ENCODE results near the gene PACRG.

PACRG gene

GRCh38 chr6:163185744-163186143 is 458.0 kb downstream of the PACRG start:
- no peak for DNase-seq

DNA sequence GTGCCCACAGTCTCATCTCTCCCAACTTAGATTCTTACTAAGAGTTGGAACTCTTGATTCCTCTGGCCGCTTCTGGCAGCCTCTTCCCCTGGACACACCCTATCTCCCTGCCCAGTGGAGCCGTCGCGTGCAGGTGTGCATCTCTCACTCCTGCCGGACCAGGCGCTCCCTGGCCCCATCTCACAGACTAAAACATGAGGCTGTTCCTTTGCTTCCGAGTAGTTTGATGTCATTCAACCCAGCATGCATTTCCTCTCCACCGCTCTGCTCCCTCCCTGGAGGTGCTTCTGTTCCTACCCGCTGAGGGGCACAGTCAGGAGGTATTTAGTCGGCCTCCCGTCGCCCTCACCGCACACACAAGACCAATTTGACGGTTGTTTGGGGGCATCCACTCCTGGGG is 458.8 kb downstream of the PACRG start:
- DNase-seq: no peak

DNA sequence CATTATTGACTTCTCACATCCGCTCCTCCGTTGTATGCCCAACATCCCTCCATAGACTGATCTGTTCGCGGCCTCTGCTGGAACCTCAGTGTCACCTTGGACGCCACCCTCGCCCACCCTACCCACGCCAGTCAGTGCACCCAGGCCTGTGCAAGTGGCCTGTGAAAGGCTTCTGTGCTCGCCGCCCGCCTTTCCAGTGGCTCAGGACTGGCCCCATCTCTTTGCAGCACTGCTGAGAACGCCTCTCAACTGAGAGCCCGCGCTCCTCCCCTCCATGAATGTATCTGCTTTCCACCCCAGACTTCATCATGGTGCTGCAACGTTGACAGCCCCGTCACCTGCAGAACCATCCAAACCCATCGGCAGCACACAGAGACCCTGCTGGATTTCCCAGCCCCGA is 459.4 kb downstream of the PACRG start:
- DNase-seq: no peak

GRCh38 chr6:163187606-163188005 is 459.8 kb downstream of the PACRG start:
- DNase-seq: no peak

DNA sequence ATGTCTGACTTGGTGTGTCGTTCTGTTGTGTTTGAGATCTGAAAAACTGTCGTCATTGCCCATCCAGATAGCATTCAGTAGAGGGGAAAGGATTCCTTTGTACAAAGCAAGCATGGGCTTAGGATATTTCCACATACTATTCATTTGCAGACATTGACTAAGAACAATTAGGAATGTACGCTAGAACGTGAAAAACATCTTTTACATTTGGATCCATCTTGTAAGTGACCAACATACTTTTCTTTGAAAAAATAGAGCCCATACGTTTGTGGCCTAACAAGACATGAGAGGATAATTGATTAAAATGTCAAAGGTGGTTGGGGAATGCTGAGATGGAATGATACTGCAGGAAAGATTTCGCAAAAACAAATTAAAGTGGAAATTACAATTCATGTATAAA is 461.0 kb downstream of the PACRG start:
- DNase-seq: no peak

GRCh38 chr6:163189609-163190008 is 461.8 kb downstream of the PACRG start:
- DNase-seq: no peak

- DNase-seq: no peak
Observed at GRCh38 chr6:163190786-163191185, 463.0 kb downstream of the PACRG start.

DNA sequence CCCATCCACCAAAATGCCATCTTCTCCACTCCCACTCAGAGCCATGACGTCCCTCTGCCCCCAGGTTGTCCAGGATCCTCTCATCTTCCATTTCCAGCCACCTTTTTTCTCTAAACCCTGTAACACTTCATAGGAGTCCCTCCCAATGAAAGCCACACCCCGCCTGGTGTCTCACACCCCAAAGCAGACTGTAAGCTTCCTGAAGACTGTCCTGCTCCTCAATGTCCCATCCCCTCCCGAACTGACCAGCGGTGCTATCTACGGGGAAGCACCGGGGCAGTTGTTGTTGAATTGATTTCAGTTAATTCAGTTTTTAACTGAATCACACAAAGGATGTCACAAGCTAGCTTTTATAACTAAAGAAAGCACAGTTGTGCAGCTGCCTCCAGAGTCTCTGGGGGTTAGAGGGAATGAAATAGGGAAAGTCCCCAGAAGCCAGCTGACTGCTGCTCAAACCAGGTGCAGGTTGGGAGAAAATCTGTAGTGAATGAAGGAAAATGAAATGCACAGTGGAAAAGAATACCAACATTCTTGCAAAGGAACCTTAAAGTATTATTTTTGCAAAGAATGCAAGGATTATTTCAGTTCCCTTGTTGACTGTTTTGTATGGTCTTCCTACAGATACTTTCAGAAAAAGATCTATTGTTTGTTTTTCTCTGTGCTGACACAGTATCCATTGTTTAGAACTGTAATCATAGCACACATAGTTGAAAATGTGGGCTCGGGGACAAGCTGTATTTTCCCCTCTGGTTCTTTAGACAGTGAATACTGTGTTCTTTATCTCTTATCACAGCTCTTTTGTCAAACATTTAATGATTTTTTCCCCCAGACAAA is 464.1 kb downstream of the PACRG start:
- no peak for DNase-seq

GRCh38 chr6:163192591-163192990 is 464.8 kb downstream of the PACRG start:
- no peak for DNase-seq

DNA sequence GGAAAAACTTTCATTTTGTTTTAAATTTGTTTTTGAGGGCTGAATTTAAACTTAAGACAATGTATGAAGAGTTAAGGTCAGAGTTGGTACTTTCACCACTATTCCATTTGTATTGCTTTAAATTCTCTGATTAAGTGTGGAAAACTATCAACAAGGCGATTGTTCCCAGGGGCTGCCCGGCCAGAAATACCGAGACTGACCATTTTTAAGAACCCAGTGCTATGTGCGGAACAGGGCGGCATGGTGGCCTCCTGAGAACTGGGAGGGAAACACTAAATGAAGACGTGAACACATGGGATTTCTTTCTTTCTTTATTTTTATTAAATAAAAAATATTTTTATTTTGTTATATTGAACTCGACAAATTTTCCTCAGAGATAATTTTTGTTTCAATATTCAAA is 465.6 kb downstream of the PACRG start:
- DNase-seq: no peak

DNA sequence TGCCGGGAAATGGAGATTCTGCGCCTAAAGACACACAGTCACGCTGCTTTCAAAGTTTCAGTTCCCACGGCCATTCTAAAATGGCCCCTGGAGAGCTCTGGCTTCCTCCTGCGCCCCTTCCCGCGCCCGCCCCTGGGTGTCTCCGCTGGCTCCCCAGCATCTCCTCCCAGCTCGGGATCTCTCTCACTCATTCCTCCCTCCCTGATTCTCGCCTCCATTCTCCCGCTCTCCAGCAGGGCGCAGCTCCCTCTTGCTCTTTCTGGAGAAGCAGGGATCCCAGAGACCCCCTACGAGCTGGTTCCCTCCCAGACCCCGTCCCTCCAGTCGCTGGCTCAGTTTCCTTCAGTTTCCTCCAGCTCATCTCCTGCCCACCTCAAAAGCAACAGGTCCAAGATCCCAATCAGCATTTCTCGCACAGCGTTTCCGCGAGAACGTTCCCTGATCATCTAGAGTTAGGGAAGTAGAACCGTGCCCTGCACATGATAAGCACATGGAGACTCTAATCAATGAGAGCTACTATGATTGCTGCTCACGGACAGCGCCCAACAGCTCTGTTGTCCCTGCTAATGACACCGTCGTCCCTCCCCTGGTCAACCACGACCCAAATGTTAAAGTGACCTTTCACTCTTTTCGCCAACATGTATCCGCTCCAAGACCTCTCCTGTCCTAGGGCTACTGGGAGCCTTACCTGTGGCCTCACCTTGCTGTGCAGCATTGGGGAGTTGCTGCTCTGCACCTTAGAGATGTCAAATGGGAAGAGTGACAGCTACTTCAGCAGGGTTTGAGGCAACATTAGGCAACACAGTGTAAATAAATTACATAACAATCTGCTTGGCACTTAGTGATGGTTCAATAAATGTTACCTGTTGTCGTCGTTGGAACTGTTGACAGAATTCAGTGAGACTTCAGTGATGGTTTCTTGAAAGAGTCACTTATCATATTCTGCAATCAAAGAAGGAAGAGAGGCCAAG is 468.2 kb downstream of the PACRG start:
- no peak for DNase-seq

DNA sequence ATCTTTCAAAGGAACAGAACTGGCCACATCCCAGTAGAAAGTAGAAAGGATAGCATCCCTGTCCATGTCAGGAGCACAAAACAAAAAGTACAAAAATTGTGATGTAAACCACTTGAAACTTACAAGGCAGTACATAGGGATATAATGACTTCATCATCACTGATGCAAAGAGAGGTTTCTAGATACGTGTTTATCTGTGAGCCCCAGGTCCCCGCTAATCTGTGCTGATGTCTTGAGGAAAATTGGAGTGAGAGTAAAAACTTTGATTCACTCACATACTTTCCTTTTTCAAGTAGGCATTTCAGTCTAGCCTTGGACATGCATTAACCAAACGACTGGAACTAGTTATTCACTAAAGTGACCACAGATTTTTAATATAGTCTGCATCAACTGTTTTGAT is 470.1 kb downstream of the PACRG start:
- DNase-seq: no peak

DNA sequence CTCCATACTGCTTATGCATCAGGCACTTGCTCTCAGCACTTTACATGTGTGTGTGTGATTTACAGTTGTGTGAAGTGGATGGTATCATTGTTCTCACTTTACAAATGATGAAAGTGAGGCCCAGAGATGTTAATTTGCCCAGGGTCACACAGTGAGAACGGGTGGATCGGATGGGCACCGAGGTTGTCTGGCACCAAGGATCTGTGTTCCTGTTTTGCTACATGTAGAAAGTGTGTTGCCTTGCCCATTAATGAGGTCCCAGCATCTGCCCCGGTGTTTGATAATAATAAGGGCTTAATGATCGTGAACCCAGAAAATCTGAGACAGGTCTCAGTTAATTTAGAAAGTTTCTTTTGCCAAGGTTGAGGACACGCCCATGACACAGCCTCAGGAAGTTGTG is 470.6 kb downstream of the PACRG start:
- no peak for DNase-seq

DNA sequence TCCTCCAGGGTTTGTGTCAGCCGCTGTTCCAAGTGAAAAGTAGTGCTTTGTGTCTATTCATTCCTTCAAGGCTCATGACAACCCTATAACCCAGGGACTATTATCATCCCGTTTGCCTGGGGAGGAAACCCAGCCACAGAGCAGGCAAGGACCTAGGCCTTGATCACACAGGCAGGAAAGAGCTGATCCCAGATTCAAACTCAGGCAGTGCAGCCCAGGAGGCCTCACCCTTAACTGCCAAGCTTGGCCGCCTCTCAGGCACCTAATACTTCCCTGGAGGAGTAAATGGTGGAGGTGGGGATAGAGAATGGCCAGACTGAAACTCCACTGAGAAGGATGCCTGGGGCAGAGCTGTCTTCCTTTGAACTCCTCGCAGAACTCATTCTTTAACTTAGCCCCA is 471.6 kb downstream of the PACRG start:
- DNase-seq: no peak

DNA sequence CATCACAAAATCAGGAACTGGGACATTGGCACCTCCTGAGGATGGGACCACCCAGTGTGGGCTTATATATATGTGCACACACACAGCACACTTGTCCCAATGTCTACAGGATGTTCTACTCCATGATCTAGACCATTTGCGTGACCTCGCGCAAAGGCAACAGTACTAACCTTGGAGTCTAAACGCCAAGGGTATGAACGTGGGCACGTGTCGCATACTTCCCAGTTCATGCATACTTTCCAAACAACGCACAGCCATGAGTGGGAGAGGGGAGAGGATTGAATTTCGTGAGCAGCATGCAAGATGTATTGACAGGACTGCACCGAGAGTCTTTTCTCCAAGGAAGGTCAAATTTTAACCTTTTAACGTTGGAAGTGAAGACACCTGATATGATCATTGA is 472.5 kb downstream of the PACRG start:
- no peak for DNase-seq

DNA sequence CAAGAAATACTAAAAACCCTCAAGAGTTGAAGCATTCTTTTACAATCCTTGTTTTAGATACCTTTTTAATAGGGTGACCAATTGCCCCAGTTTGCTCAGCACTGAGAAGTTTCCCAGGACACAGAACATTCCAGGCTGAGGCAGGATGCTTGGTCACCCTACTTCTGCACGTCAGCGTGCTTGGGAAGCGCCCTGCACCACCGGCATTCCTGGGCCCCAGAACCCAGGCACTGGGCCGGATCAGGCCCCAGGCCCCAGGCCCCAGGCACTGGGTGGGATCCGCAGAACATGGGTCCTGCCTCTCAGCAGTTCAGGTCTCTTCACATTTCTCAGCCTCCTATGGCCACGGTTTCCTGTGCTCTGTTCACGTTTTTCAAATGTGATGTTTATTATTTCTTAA is 472.9 kb downstream of the PACRG start:
- no peak for DNase-seq

- no peak for DNase-seq
Observed at GRCh38 chr6:163201855-163202254, 474.1 kb downstream of the PACRG start.

- no peak for DNase-seq
Observed at GRCh38 chr6:163206196-163206595, 478.4 kb downstream of the PACRG start.

- no peak for DNase-seq
Observed at GRCh38 chr6:163207431-163208383, 479.9 kb downstream of the PACRG start.

- no peak for DNase-seq
Observed at GRCh38 chr6:163209005-163209404, 481.2 kb downstream of the PACRG start.

DNA sequence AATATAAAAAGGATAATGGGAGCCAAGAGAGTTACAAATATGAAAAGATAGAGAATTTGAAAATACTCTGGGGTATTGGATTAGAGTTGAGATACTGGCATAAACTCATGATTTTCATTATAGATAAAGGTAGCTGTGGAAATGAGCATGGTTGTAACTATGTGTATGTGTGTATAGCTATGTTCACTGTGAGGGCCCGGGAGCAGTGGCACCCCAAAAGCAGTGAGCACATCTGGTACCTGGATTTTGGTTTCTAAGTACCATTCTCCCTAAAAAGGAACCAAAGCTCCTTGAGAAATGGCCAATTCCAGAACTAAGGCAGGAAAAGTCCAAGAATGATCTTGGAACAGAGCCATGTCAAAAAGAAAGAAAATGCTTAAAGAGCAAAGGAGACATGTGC is 484.3 kb downstream of the PACRG start:
- no peak for DNase-seq

DNA sequence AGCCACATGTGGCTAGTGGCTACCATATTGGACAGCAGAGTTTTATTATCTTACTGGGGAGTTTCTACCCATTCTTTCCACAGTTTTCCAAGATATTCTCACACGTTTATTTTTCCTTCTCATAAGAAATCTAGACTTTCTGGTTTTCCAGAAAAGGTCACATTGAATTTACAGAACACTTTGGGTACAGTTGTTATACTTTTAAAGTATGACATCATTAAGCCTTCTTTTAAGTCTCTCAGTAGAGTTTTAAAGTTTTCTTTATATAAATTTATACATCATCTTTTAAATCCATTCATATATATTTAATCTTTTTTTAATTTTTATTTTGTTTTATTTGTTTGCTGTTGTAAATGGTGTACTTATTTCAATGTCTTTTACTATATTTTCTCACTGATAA is 486.5 kb downstream of the PACRG start:
- DNase-seq: no peak

GRCh38 chr6:163218361-163218894 is 490.7 kb downstream of the PACRG start:
- DNase-seq: no peak

Data from CD4-positive, alpha-beta T cell treated with Interleukin-4 for 4 hours (primary cell).